Peyer's patch (tissue), 4 donors: ENCODE measurements around the gene ASTN1. TPM values are rescaled to one million over a fixed set of nuclear protein-coding genes. Genes with fewer than 3 reads are reported as not detected.

Experiments used
- DNase-seq, 3 donors: peaks; one replicate each; pipeline ENCODE4 v3.0.0-alpha.2; 2017 to 2019
- H3K27ac ChIP-seq, 4 donors: fragments of 200-600 bp; sonication (generic); one replicate each; pipeline ENCODE4 v1.5.1; 2016 to 2019
- H3K27me3 ChIP-seq, 2 donors: fragments of 200-600 bp; sonication (generic); one replicate each; pipeline ENCODE4 v1.5.1; 2019
- H3K36me3 ChIP-seq, 3 donors: fragments of 200-600 bp; sonication (generic); one replicate each; pipeline ENCODE4 v1.5.1; 2016 to 2019
- H3K4me1 ChIP-seq, 4 donors: fragments of 200-600 bp; sonication (generic); one replicate each; pipeline ENCODE4 v1.5.1; 2016 to 2019
- H3K4me3 ChIP-seq, 4 donors: fragments of 200-600 bp; sonication (generic); 1 replicate in 3 of 4; 2 replicates in 1 of 4; pipeline ENCODE4 v1.5.1; 2016 to 2019; ENCODE audit warnings: mild to moderate bottlenecking in 1 of 4
- H3K9me3 ChIP-seq, 4 donors: fragments of 200-600 bp; sonication (generic); one replicate each; pipeline ENCODE4 v1.5.1; 2016 to 2019; ENCODE audit warnings: mild to moderate bottlenecking in 1 of 4
- POLR2A ChIP-seq, 2 donors: fragments of 450-650 bp; IDR thresholded peaks; one replicate each; pipeline ENCODE4 v1.5.1; 2017; ENCODE audit warnings: antibody characterized with exemption in 2 of 2, mild to moderate bottlenecking in 2 of 2, moderate library complexity in 2 of 2
- total RNA-seq, 4 donors: library from RNA; depleted of rRNA; stranded (reverse); fragments of >200 nt; gene quantifications; one replicate each; pipeline ENCODE4 v1.1.0, GENCODE V29; 2016
- TF ChIP-seq, protein P1 (sequence below), 6 experiments: fragments of 450-650 bp in 4 of 6; fragments of 200-600 bp in 2 of 6; sonication (generic) in 1 of 6; IDR thresholded peaks; one replicate each; pipeline ENCODE4 v1.5.1; 2017 to 2019; ENCODE audit warnings: antibody characterized with exemption in 6 of 6, mild to moderate bottlenecking in 3 of 6, moderate library complexity in 1 of 6

ASTN1 gene
- total RNA-seq, 4 donors from 2014 or later = 0.28 TPM; not detected in 3

DNA sequence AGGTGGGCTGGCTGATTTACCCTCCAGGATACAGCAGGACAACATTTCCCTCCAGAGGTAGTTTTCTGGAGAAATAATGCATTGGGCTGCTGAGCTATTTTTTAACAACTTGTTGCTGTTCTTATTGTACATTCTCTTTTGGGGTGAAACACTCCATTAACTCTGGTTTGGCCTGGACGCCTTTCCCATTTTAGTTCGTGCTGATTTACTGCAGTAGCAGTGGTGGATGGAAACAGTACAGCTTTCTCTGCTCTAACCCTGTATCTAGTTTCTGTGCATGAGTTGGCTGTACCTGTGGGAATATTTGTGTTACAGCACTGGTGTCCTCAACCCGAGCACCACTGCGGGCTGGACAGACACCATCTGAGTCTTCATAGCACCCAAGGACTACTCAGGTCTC lies 325.3 kb downstream of the ASTN1 start:
- DNase-seq = no peak
- TF ChIP-seq, protein P1, sequence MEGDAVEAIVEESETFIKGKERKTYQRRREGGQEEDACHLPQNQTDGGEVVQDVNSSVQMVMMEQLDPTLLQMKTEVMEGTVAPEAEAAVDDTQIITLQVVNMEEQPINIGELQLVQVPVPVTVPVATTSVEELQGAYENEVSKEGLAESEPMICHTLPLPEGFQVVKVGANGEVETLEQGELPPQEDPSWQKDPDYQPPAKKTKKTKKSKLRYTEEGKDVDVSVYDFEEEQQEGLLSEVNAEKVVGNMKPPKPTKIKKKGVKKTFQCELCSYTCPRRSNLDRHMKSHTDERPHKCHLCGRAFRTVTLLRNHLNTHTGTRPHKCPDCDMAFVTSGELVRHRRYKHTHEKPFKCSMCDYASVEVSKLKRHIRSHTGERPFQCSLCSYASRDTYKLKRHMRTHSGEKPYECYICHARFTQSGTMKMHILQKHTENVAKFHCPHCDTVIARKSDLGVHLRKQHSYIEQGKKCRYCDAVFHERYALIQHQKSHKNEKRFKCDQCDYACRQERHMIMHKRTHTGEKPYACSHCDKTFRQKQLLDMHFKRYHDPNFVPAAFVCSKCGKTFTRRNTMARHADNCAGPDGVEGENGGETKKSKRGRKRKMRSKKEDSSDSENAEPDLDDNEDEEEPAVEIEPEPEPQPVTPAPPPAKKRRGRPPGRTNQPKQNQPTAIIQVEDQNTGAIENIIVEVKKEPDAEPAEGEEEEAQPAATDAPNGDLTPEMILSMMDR (IDR thresholded peaks at IDR 0.05) = no peak
- no peak for TF ChIP-seq POLR2A (IDR thresholded peaks at IDR 0.05)
- H3K27me3 ChIP-seq = no peaks in the 10 kb centered on the region
- H3K9me3 ChIP-seq = no peaks in the 10 kb centered on the region
- no peaks in the 10 kb centered on the region for H3K36me3 ChIP-seq
- H3K4me1 ChIP-seq = no peaks in the 10 kb centered on the region
- H3K27ac ChIP-seq = no peak overlapping the region
- no peak overlapping the region for H3K4me3 ChIP-seq

DNA sequence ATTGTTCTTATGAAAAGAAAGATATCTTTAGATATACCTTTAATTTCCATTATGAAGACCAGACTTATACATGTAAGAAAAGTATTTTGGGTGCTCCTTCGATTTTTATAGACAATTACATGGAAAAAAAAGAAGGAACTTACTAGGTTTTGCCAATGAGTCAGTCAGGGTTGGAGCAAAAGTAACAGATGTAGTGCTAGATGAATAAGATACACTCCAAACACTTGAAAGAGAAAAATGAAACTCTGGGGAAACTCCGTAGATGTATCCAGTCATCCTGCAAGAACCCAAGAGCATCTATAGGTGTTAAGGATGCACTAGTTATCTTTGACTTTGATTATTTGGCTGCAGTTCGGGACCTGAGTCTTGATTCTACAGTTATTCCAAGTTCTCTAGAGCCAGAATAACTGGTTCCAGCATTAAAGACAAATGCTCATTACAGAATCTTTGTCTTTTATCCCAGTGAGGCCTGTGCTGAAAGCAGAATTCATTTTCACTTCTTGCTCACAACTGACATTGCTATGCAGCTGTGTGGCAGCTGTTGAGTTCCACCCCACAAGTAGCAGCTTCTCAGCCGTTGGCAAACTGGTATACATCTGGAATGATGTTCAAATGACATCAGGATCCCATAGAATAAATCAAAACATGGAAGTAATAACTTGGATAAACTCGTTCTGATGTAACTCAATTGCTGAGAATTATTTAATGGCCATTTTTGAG lies 326.1 kb downstream of the ASTN1 start:
- Histone ChIP-seq H3K9me3 (no peaks in the 10 kb centered on the region), H3K4me3 (no peak overlapping the region), H3K36me3 (no peaks in the 10 kb centered on the region), H3K4me1 (no peaks in the 10 kb centered on the region), H3K27ac (no peak overlapping the region), H3K27me3 (no peaks in the 10 kb centered on the region)
- TF ChIP-seq, protein P1 (IDR thresholded peaks at IDR 0.05) = no peak
- TF ChIP-seq POLR2A (IDR thresholded peaks at IDR 0.05) = no peak
- DNase-seq = no peak

DNA sequence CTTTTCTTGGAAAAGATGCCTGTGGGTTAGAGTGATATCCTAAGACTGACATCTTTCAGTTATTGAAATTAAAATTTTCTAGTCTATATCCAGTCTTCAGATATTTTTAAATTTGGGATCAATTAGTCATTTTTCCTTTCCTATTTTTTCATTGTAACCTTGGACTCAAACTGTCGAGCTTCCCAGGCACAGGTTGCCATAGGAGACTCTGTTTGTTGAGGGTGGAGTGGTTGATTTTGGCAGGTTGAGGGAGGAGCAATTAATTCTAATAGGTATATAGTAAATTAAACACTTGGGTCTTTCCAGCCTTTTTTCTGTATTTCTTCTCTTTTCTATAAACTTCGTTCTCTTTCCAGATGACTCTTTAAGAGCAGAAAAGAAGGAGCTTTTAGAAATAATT lies 326.8 kb downstream of the ASTN1 start:
- DNase-seq = no peak
- no peak overlapping the region for H3K27ac ChIP-seq
- H3K4me1 ChIP-seq = no peaks in the 10 kb centered on the region
- TF ChIP-seq POLR2A (IDR thresholded peaks at IDR 0.05) = no peak
- TF ChIP-seq, protein P1 (IDR thresholded peaks at IDR 0.05) = no peak
- H3K27me3 ChIP-seq = no peaks in the 10 kb centered on the region
- no peak overlapping the region for H3K4me3 ChIP-seq
- no peaks in the 10 kb centered on the region for H3K36me3 ChIP-seq
- H3K9me3 ChIP-seq = no peaks in the 10 kb centered on the region

DNA sequence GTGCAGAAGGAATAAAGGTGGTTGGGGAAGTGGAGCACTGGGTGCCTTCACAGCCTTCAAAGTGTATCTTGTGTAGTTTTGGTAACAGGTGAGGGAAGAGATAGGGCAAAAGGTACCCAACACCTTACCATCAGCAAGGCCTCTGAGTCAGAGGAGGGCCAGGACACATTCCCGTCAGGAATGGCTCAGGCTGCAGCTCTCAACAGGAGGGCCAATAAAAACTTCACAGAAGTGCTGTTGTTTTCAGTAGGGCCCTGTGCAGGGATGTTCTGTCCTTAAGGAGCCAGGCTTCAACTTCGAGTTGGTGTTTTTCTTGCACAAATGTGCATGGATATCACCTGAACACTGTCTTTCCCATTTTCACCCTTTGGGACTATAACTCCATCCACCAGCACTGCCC lies 333.4 kb downstream of the ASTN1 start:
- no peak for DNase-seq
- no peaks in the 10 kb centered on the region for H3K4me1 ChIP-seq
- no peak overlapping the region for H3K27ac ChIP-seq
- H3K36me3 ChIP-seq = no peaks in the 10 kb centered on the region
- no peaks in the 10 kb centered on the region for H3K9me3 ChIP-seq
- H3K4me3 ChIP-seq = no peak overlapping the region
- H3K27me3 ChIP-seq = no peaks in the 10 kb centered on the region
- TF ChIP-seq, protein P1 (IDR thresholded peaks at IDR 0.05) = no peak
- no peak for TF ChIP-seq POLR2A (IDR thresholded peaks at IDR 0.05)

DNA sequence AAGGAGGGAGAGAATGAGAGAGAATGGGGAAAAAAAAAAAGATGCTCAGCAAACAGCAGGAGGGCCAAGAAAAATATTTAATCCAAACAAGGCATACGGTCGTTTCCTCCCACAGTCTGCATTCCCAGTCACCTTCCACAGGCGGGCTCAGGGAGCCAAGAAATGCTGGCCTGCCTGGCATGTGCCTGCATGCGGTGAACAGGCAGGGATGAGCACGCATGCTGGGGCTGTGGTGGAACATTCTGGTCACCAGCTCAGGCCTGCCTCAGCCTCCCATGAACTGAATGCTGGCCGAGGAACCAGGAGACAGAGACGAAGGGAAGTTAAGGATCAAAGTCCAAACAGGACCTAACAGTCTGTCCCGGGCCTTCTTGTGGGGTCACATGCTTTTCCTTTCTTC lies 335.3 kb downstream of the ASTN1 start:
- Histone ChIP-seq H3K36me3 (no peaks in the 10 kb centered on the region), H3K4me1 (no peaks in the 10 kb centered on the region), H3K27ac (no peak overlapping the region), H3K4me3 (no peak overlapping the region), H3K27me3 (no peaks in the 10 kb centered on the region), H3K9me3 (no peaks in the 10 kb centered on the region)
- DNase-seq = no peak
- TF ChIP-seq, protein P1 (IDR thresholded peaks at IDR 0.05) = no peak
- TF ChIP-seq POLR2A (IDR thresholded peaks at IDR 0.05) = no peak
